H1 (cell line): ENCODE results near the gene MKKS. TPM values are rescaled to one million over a fixed set of nuclear protein-coding genes. Genes with fewer than 3 reads are reported as not detected.

Experiments
- CBX8 ChIP-seq: fragments of 300-800, 300-1000 bp; sonication (generic); IDR thresholded peaks from 2 replicates; pipeline ENCODE4 v1.7.1; 2016; ENCODE audit warnings: low read depth, low read length, borderline replicate concordance
- CEBPB ChIP-seq: IDR thresholded peaks from 2 replicates; pipeline ENCODE4 v1.6.1; 2012; ENCODE audit warnings: low read depth, low read length
- CHD7 ChIP-seq: fragments of 300-600 bp; sonication (generic); IDR thresholded peaks from 2 replicates; pipeline ENCODE4 v1.7.1; 2012; ENCODE audit warnings: low read length, moderate library complexity, mild to moderate bottlenecking, inconsistent platforms; ENCODE audit not compliant: insufficient replicate concordance
- CTBP2 ChIP-seq: IDR thresholded peaks from 2 replicates; pipeline ENCODE4 v1.7.0; 2011; ENCODE audit warnings: borderline replicate concordance, mild to moderate bottlenecking, moderate library complexity, mixed read lengths, low read length; ENCODE audit not compliant: insufficient read depth, insufficient read length
- E2F6 ChIP-seq: IDR thresholded peaks from 2 replicates; pipeline ENCODE4 v1.6.1; 2012; ENCODE audit warnings: inconsistent platforms
- PHF8 ChIP-seq: fragments of 200-600 bp; sonication (generic); conservative IDR thresholded peaks from 2 replicates; pipeline ENCODE4 v1.7.1; 2012; ENCODE audit warnings: low read depth, mild to moderate bottlenecking, inconsistent platforms, low read length, moderate library complexity
- RBBP5 ChIP-seq: IDR thresholded peaks from 2 replicates; pipeline ENCODE4 v1.7.1; 2012; ENCODE audit warnings: low read depth, mild to moderate bottlenecking, inconsistent platforms, low read length, moderate library complexity, borderline replicate concordance
- RFX5 ChIP-seq: IDR thresholded peaks from 2 replicates; pipeline ENCODE4 v1.6.1; 2011; ENCODE audit warnings: low read depth, low read length, improper control_type of control experiment, borderline replicate concordance
- TAF1 ChIP-seq: IDR thresholded peaks from 2 replicates; pipeline ENCODE4 v1.6.1; 2011; ENCODE audit warnings: mild to moderate bottlenecking, low read depth, low read length
- USF2 ChIP-seq: IDR thresholded peaks from 2 replicates; pipeline ENCODE4 v1.6.1; 2011; ENCODE audit warnings: low read length, improper control_type of control experiment
- polyA plus RNA-seq, 7 experiments: library from polyadenylated mRNA; depleted of rRNA in 3 of 7; stranded (reverse) in 5 of 7; unstranded in 2 of 7; fragments of >200 nt in 5 of 7; fragments of 200-250 nt in 2 of 7; gene quantifications; 1 replicate in 5 of 7; 2 replicates in 1 of 7; 4 replicates in 1 of 7; pipeline versions ENCODE4 v1.2.1 to v1.2.3, GENCODE V29; 2011 to 2013; ENCODE audit warnings: missing spikeins in 2 of 7, mixed read lengths in 2 of 7
- total RNA-seq: library from RNA; stranded (reverse); fragmentation: NEBNext Ultra II Directional; extraction: Animal tissue kit (Norgen Biotek cat#: 25700); gene quantifications from 2 replicates; pipeline ENCODE4 v1.2.1, GENCODE V29; 2021

MKKS gene
- total and polyA plus RNA-seq, 2 of the 8 experiments (the other 6 are each of a cell fraction or from before 2014, with no cell fraction given), result 15.9 to 24.8 TPM

GRCh38 chr20:10374036-10374435 lies 60.0 kb downstream of the MKKS start (continued):
- TF ChIP-seq CHD7 (no peak), RFX5 (no peak), TAF1 (no peak), RBBP5 (no peak), E2F6 (no peak), CBX8 (no peak), PHF8 (no peak), CEBPB (no peak), USF2 (no peak), CTBP2 (no peak)
